Fibroblast of pulmonary artery (primary cell): Measurements from ENCODE around the gene ZMIZ1.
"Not testable (repeated sequence)": the region's sequence is repeated elsewhere in the genome, so short reads cannot be mapped to it uniquely, and the experiment has no call there.

ENCODE experiments used
- DNase-seq: peaks from one replicate; pipeline ENCODE4 v3.0.0-alpha.2; 2010; ENCODE audit warnings: low read depth
- H3K4me3 ChIP-seq: replicated peaks from 2 replicates; pipeline ENCODE4 v1.5.1; 2011; ENCODE audit warnings: low read depth, mild to moderate bottlenecking, control low read depth, low read length, moderate library complexity
- CTCF ChIP-seq: IDR thresholded peaks from 2 replicates; pipeline ENCODE4 v1.5.1; 2011; ENCODE audit warnings: mild to moderate bottlenecking, control low read depth, low read length, inconsistent platforms; ENCODE audit errors: missing control alignments

Gene ZMIZ1

GRCh38 chr10:79031723-79032122 lies 37.0 kb upstream of the ZMIZ1 start:
- no peak for DNase-seq
- no peak overlapping the region for H3K4me3 ChIP-seq
- no peak for TF ChIP-seq CTCF

- no peak overlapping the region for H3K4me3 ChIP-seq
- DNase-seq: no peak
- no peak for TF ChIP-seq CTCF
These were observed 34.4 kb upstream of the ZMIZ1 start for GRCh38 chr10:79034271-79034876.

- DNase-seq, H3K4me3 ChIP-seq: not testable (repeated sequence)
These were observed 32.4 kb upstream of the ZMIZ1 start for GRCh38 chr10:79036416-79036815.

GRCh38 chr10:79038104-79038840 lies 30.5 kb upstream of the ZMIZ1 start:
- DNase-seq: no peak
- H3K4me3 ChIP-seq: no peak overlapping the region
- no peak for TF ChIP-seq CTCF

- no peak for DNase-seq
- H3K4me3 ChIP-seq: no peak overlapping the region
- TF ChIP-seq CTCF: no peak
These were observed 29.9 kb upstream of the ZMIZ1 start for GRCh38 chr10:79038841-79039201.

- no peak for TF ChIP-seq CTCF
- no peak for DNase-seq
- no peak overlapping the region for H3K4me3 ChIP-seq
These were observed 25.9 kb upstream of the ZMIZ1 start for GRCh38 chr10:79042639-79043411.

GRCh38 chr10:79044036-79044632 lies 24.6 kb upstream of the ZMIZ1 start:
- DNase-seq: no peak
- no peak overlapping the region for H3K4me3 ChIP-seq

More at GRCh38 chr10:79044036-79044632, 24.6 kb upstream of the ZMIZ1 start:
- TF ChIP-seq CTCF: no peak
